SU-DHL-6 (cell line): Measurements from ENCODE around the gene KMT2D.

Experiments
- H2AFZ ChIP-seq: fragments of 200-600 bp; sonication (generic); 2 replicates; pipeline ENCODE4 v1.6.1; 2014; ENCODE audit warnings: low read depth, mild to moderate bottlenecking, moderate library complexity, mixed read lengths, antibody characterized with exemption, low read length; ENCODE audit not compliant: severe bottlenecking
- H3F3A ChIP-seq: fragments of 200-600 bp; shearing (Covaris generic); 2 replicates; pipeline ENCODE4 v1.6.0; 2016; ENCODE audit warnings: antibody characterized with exemption, mild to moderate bottlenecking; ENCODE audit not compliant: insufficient read depth
- H3K27ac ChIP-seq: fragments of 200-600 bp; sonication (generic); 2 replicates; pipeline ENCODE4 v1.5.1; 2016; ENCODE audit warnings: low read depth, mild to moderate bottlenecking, low read length, moderate library complexity, mixed read lengths
- H3K27me3 ChIP-seq: fragments of 200-600 bp; sonication (generic), shearing (Covaris generic); 2 replicates; pipeline ENCODE4 v1.6.0; 2014; ENCODE audit warnings: mild to moderate bottlenecking, low read length
- H3K36me3 ChIP-seq: fragments of 200-600 bp; sonication (generic); 2 replicates; pipeline ENCODE4 v1.6.1; 2014; ENCODE audit warnings: mild to moderate bottlenecking, low read length, mixed read lengths
- H3K4me2 ChIP-seq: fragments of 300-600, 200-600 bp; shearing (Covaris generic), sonication (generic); 2 replicates; pipeline ENCODE4 v1.6.0; 2014; ENCODE audit warnings: low read length, low read depth, mild to moderate bottlenecking; ENCODE audit not compliant: poor library complexity, severe bottlenecking
- H3K4me3 ChIP-seq: fragments of 200-600 bp; sonication (generic); 2 replicates; pipeline ENCODE4 v1.5.1; 2014; ENCODE audit warnings: antibody characterized with exemption, low read length, mild to moderate bottlenecking, mixed read lengths; ENCODE audit not compliant: insufficient read depth, poor library complexity, severe bottlenecking
- H3K79me2 ChIP-seq: fragments of 200-600 bp; sonication (generic); 2 replicates; pipeline ENCODE4 v1.6.1; 2014; ENCODE audit warnings: mild to moderate bottlenecking, low read length, moderate library complexity; ENCODE audit not compliant: insufficient read depth
- H3K9ac ChIP-seq: fragments of 200-600 bp; sonication (generic); 2 replicates; pipeline ENCODE4 v1.7.0; 2014; ENCODE audit warnings: mild to moderate bottlenecking, low read length
- H3K9me2 ChIP-seq: fragments of 200-600 bp; sonication (generic); replicated peaks from 2 replicates; pipeline ENCODE4 v1.6.1; 2014; ENCODE audit warnings: low read length; ENCODE audit not compliant: insufficient read depth
- H3K9me3 ChIP-seq: fragments of 200-600 bp; sonication (generic); 2 replicates; pipeline ENCODE4 v1.6.1; 2014; ENCODE audit warnings: low read length, mixed read lengths; ENCODE audit not compliant: insufficient read depth
- H4K20me1 ChIP-seq: fragments of 200-600 bp; sonication (generic); 2 replicates; pipeline ENCODE4 v1.6.1; 2014; ENCODE audit warnings: low read depth, mild to moderate bottlenecking, antibody characterized with exemption, low read length, moderate library complexity, mixed read lengths
- EZH2phosphoT487 ChIP-seq: fragments of 200-600 bp; sonication (generic), shearing (Covaris generic); conservative IDR thresholded peaks from 2 replicates; pipeline ENCODE4 v1.6.1; 2018; ENCODE audit warnings: mild to moderate bottlenecking, antibody characterized with exemption, low read length, moderate library complexity, mixed read lengths
- TF ChIP-seq, protein P1 (sequence below): fragments of 200-600 bp; sonication (generic); IDR thresholded peaks from one replicate; pipeline ENCODE4 v1.5.1; 2017; ENCODE audit warnings: antibody characterized with exemption, mild to moderate bottlenecking, low read length, moderate library complexity; ENCODE audit not compliant: insufficient read depth, poor library complexity, severe bottlenecking

Gene KMT2D

DNA sequence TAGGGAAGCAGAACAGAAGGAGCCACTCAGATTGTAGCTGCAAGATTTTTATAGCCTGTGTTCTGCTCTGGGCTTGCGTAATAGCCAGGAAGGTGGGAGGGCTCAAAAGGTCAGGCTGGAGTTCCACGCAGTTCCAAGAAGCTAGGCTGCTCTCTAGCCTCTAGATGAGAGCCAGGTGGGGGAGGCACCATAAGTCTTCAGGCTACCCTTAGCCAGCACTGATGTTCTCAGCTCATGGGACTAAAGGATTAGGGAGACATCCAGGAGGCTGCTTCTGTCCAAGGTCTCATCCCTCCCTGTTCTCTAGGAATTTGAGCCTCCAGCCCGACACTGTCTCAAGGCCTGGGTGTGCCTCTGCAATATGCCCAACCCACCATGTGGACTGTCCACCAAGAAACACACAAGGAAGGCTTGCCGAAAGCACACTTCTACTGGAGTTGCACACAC is 48.4 kb upstream of the KMT2D start:
- TF ChIP-seq, protein P1, sequence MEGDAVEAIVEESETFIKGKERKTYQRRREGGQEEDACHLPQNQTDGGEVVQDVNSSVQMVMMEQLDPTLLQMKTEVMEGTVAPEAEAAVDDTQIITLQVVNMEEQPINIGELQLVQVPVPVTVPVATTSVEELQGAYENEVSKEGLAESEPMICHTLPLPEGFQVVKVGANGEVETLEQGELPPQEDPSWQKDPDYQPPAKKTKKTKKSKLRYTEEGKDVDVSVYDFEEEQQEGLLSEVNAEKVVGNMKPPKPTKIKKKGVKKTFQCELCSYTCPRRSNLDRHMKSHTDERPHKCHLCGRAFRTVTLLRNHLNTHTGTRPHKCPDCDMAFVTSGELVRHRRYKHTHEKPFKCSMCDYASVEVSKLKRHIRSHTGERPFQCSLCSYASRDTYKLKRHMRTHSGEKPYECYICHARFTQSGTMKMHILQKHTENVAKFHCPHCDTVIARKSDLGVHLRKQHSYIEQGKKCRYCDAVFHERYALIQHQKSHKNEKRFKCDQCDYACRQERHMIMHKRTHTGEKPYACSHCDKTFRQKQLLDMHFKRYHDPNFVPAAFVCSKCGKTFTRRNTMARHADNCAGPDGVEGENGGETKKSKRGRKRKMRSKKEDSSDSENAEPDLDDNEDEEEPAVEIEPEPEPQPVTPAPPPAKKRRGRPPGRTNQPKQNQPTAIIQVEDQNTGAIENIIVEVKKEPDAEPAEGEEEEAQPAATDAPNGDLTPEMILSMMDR, result no peak
- TF ChIP-seq EZH2phosphoT487, result no peak
- H4K20me1 ChIP-seq, result no peaks in the 10 kb centered on the region
- H3K9me2 ChIP-seq, result no peaks in the 10 kb centered on the region
- H3F3A ChIP-seq, result no peaks in the 10 kb centered on the region
- no peak overlapping the region for H3K9ac ChIP-seq
- H3K27ac ChIP-seq, result no peak overlapping the region
- no peaks in the 10 kb centered on the region for H3K9me3 ChIP-seq
- H3K4me2 ChIP-seq, result peak overlapping the region; percentile 98
- no peaks in the 10 kb centered on the region for H3K27me3 ChIP-seq
- no peaks in the 10 kb centered on the region for H3K36me3 ChIP-seq
- no peak overlapping the region for H2AFZ ChIP-seq
- no peak overlapping the region for H3K4me3 ChIP-seq
- H3K79me2 ChIP-seq, result no peaks in the 10 kb centered on the region

DNA sequence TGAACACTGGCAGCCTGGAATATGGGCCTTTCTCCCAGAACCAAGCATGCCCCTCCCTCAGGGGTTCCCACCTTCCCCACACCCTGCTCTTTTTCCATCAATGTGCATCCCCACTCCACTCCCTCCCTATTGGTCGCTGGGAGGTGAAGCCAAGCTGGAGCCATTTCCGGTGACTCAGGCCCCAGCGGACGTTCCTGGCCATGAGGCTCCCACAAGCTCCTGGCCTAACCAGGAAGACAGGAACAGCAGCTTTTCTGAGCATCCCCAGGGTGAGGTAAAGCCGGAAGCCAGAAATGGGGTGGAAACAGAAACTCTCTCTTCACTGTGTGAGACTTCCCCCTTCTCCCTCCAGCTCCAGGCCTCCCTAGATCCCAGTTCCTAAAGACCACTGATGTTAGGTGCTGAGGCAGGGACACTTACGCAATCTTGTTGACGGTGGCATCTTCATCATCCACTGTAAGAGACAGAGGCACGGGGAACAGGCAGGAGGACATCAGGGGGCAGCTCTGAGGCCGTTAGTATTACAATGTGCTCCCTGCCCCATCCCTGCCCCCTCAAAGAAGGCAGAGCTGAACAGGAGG is 45.0 kb upstream of the KMT2D start:
- no peak overlapping the region for H3K4me3 ChIP-seq
- no peaks in the 10 kb centered on the region for H3K9me3 ChIP-seq
- H2AFZ ChIP-seq, result no peak overlapping the region
- no peaks in the 10 kb centered on the region for H3K9me2 ChIP-seq
- H3K27me3 ChIP-seq, result no peaks in the 10 kb centered on the region
- H3K36me3 ChIP-seq, result no peaks in the 10 kb centered on the region
- H3K27ac ChIP-seq, result no peak overlapping the region
- H4K20me1 ChIP-seq, result no peaks in the 10 kb centered on the region
- no peaks in the 10 kb centered on the region for H3F3A ChIP-seq
- H3K9ac ChIP-seq, result no peak overlapping the region
- no peak overlapping the region for H3K4me2 ChIP-seq
- H3K79me2 ChIP-seq, result no peaks in the 10 kb centered on the region
- TF ChIP-seq, protein P1, result no peak
- no peak for TF ChIP-seq EZH2phosphoT487

DNA sequence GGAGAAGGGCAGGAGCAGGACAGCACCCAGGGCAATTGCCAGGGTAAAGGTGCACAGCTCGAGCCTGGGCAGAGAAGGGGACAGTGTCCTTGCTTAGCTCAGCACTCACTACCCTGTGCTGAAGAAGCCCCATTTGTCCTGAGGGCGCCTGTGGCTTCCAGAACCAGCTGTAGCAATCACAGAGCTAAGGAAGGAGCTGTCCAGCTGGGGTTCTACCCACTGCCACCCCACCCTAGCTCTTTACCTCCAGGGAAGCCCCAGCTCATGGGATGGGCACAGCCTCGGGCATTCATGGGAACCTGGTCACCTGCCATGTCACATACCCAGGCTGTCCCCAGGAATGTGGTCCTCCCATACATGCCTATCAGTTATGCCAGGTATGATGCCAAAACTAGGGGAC is 44.2 kb upstream of the KMT2D start:
- TF ChIP-seq EZH2phosphoT487, result no peak
- TF ChIP-seq, protein P1, result no peak
- H3K27ac ChIP-seq, result no peak overlapping the region
- H4K20me1 ChIP-seq, result no peaks in the 10 kb centered on the region
- no peaks in the 10 kb centered on the region for H3K27me3 ChIP-seq
- no peaks in the 10 kb centered on the region for H3F3A ChIP-seq
- H3K9me2 ChIP-seq, result no peaks in the 10 kb centered on the region
- no peaks in the 10 kb centered on the region for H3K9me3 ChIP-seq
- no peaks in the 10 kb centered on the region for H3K36me3 ChIP-seq
- H3K9ac ChIP-seq, result no peak overlapping the region
- no peaks in the 10 kb centered on the region for H3K79me2 ChIP-seq
- H2AFZ ChIP-seq, result no peak overlapping the region
- H3K4me2 ChIP-seq, result no peak overlapping the region
- H3K4me3 ChIP-seq, result no peak overlapping the region
